GM23248 (cell line): ENCODE results near the gene SOX12. TPM values are rescaled to one million over a fixed set of nuclear protein-coding genes. Genes with fewer than 3 reads are reported as not detected.
A peak's percentile ranks its signal among the peaks of the same experiment; 100 is the strongest.
"Not testable (repeated sequence)": the region's sequence is repeated elsewhere in the genome, so short reads cannot be mapped to it uniquely, and the experiment has no call there.

Experiments used
- DNase-seq: peaks from one replicate; pipeline ENCODE4 v3.0.0-alpha.2; 2015
- H2AFZ ChIP-seq: fragments of 200-600 bp; sonication (generic); 2 replicates; pipeline ENCODE4 v1.6.1; 2016; ENCODE audit warnings: antibody characterized with exemption
- H3F3A ChIP-seq: fragments of 200-600 bp; sonication (generic); 2 replicates; pipeline ENCODE4 v1.6.1; 2016; ENCODE audit warnings: mild to moderate bottlenecking, antibody characterized with exemption, mixed run types; ENCODE audit not compliant: insufficient read depth
- H3K27ac ChIP-seq: fragments of 200-600 bp; sonication (generic); 2 replicates; pipeline ENCODE4 v1.5.1; 2016; ENCODE audit warnings: mild to moderate bottlenecking
- H3K27me3 ChIP-seq: fragments of 200-600 bp; sonication (generic); replicated peaks from 2 replicates; pipeline ENCODE4 v1.6.1; 2016; ENCODE audit warnings: mild to moderate bottlenecking; ENCODE audit not compliant: insufficient read depth
- H3K36me3 ChIP-seq: fragments of 200-600 bp; sonication (generic); 2 replicates; pipeline ENCODE4 v1.6.1; 2016; ENCODE audit warnings: low read depth, mild to moderate bottlenecking
- H3K4me1 ChIP-seq: fragments of 200-600 bp; sonication (generic); 2 replicates; pipeline ENCODE4 v1.6.1; 2016; ENCODE audit warnings: mild to moderate bottlenecking; ENCODE audit not compliant: insufficient read depth
- H3K4me2 ChIP-seq: fragments of 200-600 bp; sonication (generic); one replicate; pipeline ENCODE4 v1.6.1; 2016; ENCODE audit warnings: mild to moderate bottlenecking; ENCODE audit not compliant: unreplicated experiment
- H3K4me3 ChIP-seq: fragments of 200-600 bp; sonication (generic); 2 replicates; pipeline ENCODE4 v1.5.1; 2016; ENCODE audit warnings: mild to moderate bottlenecking
- H3K79me2 ChIP-seq: fragments of 200-600 bp; sonication (generic); 2 replicates; pipeline ENCODE4 v1.6.1; 2016; ENCODE audit warnings: mild to moderate bottlenecking; ENCODE audit not compliant: insufficient read depth
- H3K9ac ChIP-seq: fragments of 200-600 bp; sonication (generic); 2 replicates; pipeline ENCODE4 v1.6.1; 2016; ENCODE audit warnings: mild to moderate bottlenecking
- H3K9me2 ChIP-seq: fragments of 200-600 bp; sonication (generic); 2 replicates; pipeline ENCODE4 v1.6.1; 2016; ENCODE audit warnings: mixed run types, mild to moderate bottlenecking, moderate library complexity; ENCODE audit not compliant: insufficient read depth
- H3K9me3 ChIP-seq: fragments of 200-600 bp; sonication (generic); one replicate; pipeline ENCODE4 v1.6.1; 2017; ENCODE audit warnings: low read depth
- H4K20me1 ChIP-seq: fragments of 200-600 bp; sonication (generic); 2 replicates; pipeline ENCODE4 v1.6.0; 2016; ENCODE audit not compliant: insufficient read depth
- EZH2 ChIP-seq: fragments of 200-600 bp; sonication (generic); IDR thresholded peaks from 2 replicates; pipeline ENCODE4 v1.6.1; 2018; ENCODE audit warnings: antibody characterized with exemption, mild to moderate bottlenecking; ENCODE audit not compliant: insufficient read depth, poor library complexity, severe bottlenecking
- EZH2phosphoT487 ChIP-seq: fragments of 200-600 bp; sonication (generic); IDR thresholded peaks from 2 replicates; pipeline ENCODE4 v1.6.1; 2018; ENCODE audit warnings: antibody characterized with exemption, moderate library complexity, mild to moderate bottlenecking, low read depth; ENCODE audit not compliant: insufficient read depth
- WGBS, 2 experiments: methylation state at CpG; one replicate each; pipeline ENCODE4 v1.1.6; 2015 to 2017; ENCODE audit warnings: low lambda C conversion rate in 2 of 2, low coverage in 1 of 2; ENCODE audit errors: missing lambda C conversion rate in 2 of 2; 5-methylcytosine and 5-hydroxymethylcytosine counted together
- in situ Hi-C: fragments of 300-500 bp; cut with MboI; formaldehyde crosslinking; loops from 2 replicates; pipeline ENCODE4 v1.15.0; 2020
- polyA plus RNA-seq: library from polyadenylated mRNA; unstranded; fragments of >200 nt; fragmentation: Nextera tagmentation; extraction: Ambion mirVana; gene quantifications from 2 replicates; pipeline ENCODE4 v1.2.1, GENCODE V29; 2016
- total RNA-seq: library from RNA; depleted of rRNA; stranded (reverse); fragments of >200 nt; shearing (Covaris generic); gene quantifications from 2 replicates; pipeline ENCODE4 v1.2.3, GENCODE V29; 2014

The SOX12 gene
- total and polyA plus RNA-seq, 2 experiments from 2014 or later, result 2.1 to 7.5 TPM

- Histone ChIP-seq H2AFZ (peak overlapping the region; percentile 13; the same call in 1 of the 2 replicates), H3K9me2 (no peaks in the 10 kb centered on the region), H3F3A (peaks cover 5% of the 10 kb centered on the region), H3K4me3 (no peak overlapping the region), H3K36me3 (no peaks in the 10 kb centered on the region), H3K9me3 (no peaks in the 10 kb centered on the region), H3K79me2 (no peaks in the 10 kb centered on the region), H4K20me1 (no peaks in the 10 kb centered on the region), H3K27ac (no peak overlapping the region), H3K9ac (no peak overlapping the region), H3K4me1 (peaks cover 14% of the 10 kb centered on the region), H3K4me2 (no peak overlapping the region), H3K27me3 (no peaks in the 10 kb centered on the region)
- WGBS, 2 experiments, result 94 to 96% methylated on average over 7 of the region's 7 CpGs
- in situ Hi-C loops, result no loop called here
- no peak for TF ChIP-seq EZH2phosphoT487
- no peak for DNase-seq
Measured at GRCh38 chr20:370151-370600, 44.8 kb downstream of the SOX12 start.

DNA sequence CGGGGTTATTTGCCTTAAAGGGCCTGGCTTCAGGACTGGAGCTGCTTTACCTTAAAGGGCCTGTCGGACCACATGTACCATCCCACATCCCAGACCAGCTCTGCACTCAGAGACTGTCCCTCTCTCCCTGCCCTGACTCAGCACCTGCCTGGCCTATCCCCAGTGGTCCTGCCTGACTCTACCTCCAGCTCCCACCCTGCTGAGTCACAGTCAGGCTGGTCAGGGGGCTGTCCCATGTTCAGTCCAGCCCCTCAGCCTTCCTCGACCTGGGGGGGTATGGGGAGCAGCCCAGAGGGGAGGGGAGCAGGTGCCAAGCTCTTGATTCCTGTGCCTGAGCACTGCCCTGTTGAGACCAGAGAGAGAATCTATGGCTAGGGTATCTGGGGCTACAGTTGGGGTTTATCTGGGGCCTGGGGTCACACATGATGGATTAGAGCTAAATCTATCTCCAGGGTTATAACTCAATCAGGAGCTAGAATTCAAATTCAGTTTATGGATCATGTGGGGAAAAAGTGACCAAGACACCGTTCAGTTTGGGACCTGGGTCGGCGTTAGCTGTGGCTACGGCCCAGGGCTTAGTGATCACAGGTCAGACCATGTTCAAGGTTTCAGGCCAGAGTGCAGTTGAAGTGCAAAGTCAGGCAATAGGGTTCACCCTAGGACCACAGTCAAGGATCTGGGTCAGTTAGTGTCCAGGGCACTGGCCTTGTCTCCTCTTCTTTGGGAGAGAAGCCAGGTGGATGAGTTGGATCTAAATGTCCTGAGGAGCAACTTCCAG, 45.8 kb downstream of the SOX12 start:
- Histone ChIP-seq H3K4me1 (peaks cover 14% of the 10 kb centered on the region), H3K27me3 (no peaks in the 10 kb centered on the region), H3K4me3 (no peak overlapping the region), H3K36me3 (no peaks in the 10 kb centered on the region), H3K9ac (peak overlapping the region; percentile 14; the same call in 1 of the 2 replicates), H3K27ac (peak overlapping the region; percentile 51), H4K20me1 (no peaks in the 10 kb centered on the region), H3K9me3 (no peaks in the 10 kb centered on the region), H3F3A (peaks cover 4% of the 10 kb centered on the region), H3K9me2 (no peaks in the 10 kb centered on the region), H2AFZ (peak overlapping the region; percentile 60), H3K79me2 (no peaks in the 10 kb centered on the region), H3K4me2 (no peak overlapping the region)
- DNase-seq, result no peak
- in situ Hi-C loops, result no loop called here
- WGBS, 2 experiments, result 84 to 92% methylated on average over 7 of the region's 7 CpGs
- no peak for TF ChIP-seq EZH2phosphoT487
- no peak for TF ChIP-seq EZH2

DNA sequence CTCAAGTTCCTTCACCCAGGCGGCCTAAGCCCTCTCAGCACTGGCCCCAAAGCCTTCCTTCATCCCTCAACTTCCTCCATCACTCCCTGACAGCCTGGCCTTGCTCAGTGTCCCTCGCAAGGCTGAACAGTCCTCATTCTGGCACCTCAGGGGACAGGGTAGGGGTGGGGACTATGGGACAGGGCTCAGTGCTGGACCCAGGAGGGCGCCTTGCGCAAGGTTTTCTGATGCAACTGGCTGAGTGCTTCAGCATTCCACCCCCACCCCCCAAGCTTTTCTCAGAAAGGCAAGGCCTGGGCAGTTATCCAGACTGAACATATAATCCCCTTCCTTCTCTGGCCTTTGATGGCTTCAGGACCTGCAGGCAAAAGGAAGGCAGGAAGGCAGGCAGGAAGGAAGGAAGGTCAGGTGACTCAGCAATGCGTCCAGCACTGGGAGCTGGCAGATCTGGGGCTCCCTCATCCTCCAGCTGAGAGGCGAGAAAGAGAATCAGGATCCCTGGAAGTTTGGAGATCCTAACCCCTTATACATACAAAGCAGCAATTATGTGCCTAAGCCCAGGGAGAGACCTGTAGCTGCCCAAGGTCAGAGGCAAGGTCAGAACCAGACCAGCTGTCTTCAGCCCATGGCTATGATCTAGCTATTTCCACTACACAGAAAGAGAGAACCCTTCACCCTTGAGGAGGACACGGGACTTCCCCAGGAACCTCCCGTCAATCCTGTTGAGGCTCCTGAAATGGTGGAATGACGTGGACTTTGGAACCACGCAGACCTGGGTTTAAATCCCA, 46.6 kb downstream of the SOX12 start:
- Histone ChIP-seq H2AFZ (peak overlapping the region; percentile 60), H3K9me3 (no peaks in the 10 kb centered on the region), H3K4me3 (no peak overlapping the region), H3K4me1 (peaks cover 14% of the 10 kb centered on the region), H3K27me3 (no peaks in the 10 kb centered on the region), H4K20me1 (no peaks in the 10 kb centered on the region), H3K27ac (peak overlapping the region; percentile 51), H3K36me3 (no peaks in the 10 kb centered on the region), H3K4me2 (peak overlapping the region; percentile 15), H3K9me2 (no peaks in the 10 kb centered on the region), H3F3A (no peaks in the 10 kb centered on the region; the same call in 1 of the 2 replicates), H3K9ac (peak overlapping the region; percentile 14; the same call in 1 of the 2 replicates), H3K79me2 (no peaks in the 10 kb centered on the region)
- in situ Hi-C loops, result no loop called here
- no peak for TF ChIP-seq EZH2
- no peak for TF ChIP-seq EZH2phosphoT487
- 70 to 73% methylated on average over 10 of the region's 10 CpGs for WGBS, 2 experiments
- peak; percentile 85 for DNase-seq

DNA sequence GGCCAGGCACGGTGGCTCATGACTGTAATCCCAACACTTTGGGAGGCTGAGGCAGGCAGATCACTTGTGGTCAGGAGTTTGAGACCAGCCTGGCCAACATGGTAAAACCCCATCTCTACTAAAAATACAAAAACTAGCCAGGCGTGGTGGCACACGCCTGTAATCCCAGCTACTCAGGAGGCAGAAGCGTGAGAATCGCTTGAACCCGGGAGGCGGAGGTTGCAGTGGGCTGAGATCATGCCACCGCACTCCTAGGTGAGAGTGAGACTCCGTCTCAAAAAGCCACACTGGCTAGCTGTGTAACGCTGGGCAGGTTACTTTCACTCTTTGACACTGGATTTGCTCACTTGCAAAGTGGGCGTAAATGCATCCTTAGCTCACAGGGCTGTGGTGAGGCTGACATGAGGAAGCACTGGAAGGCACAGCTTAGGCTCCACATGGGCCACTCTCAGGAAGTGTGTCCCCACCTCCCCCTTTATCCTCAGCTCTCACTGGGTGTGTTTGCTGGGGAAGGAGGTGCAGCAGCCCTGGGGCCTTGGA, 47.3 kb downstream of the SOX12 start:
- H3K4me1 ChIP-seq, result peaks cover 14% of the 10 kb centered on the region
- H3K9ac ChIP-seq, H3F3A ChIP-seq, in situ Hi-C loops, H4K20me1 ChIP-seq, H3K36me3 ChIP-seq, H3K27me3 ChIP-seq, H3K79me2 ChIP-seq, DNase-seq, H3K9me3 ChIP-seq, H3K9me2 ChIP-seq, H3K4me3 ChIP-seq: not testable (repeated sequence)
- H3K4me2 ChIP-seq, result peak overlapping the region; percentile 15
- peak overlapping the region; percentile 51 for H3K27ac ChIP-seq
- 97% methylated on average over 11 of the region's 11 CpGs for WGBS, 2 experiments
- peak overlapping the region; percentile 60; the same call in 1 of the 2 replicates for H2AFZ ChIP-seq
